T-helper 2 cell treated with Interferon-gamma antibody and Interleukin-4, amounts not matched to agents 5 μg/mL and 100 μg/mL, for 36 hours (primary cell): Measurements from ENCODE around the gene CCL22.

Experiments used
- DNase-seq: peaks from one replicate; pipeline ENCODE4 v3.0.0; 2021; ENCODE audit warnings: low spot score
- H3K27ac Mint-ChIP-seq: one replicate; pipeline ENCODE4 v1.8.0; 2021; ENCODE audit warnings: mild to moderate bottlenecking, mixed read lengths
- H3K27me3 Mint-ChIP-seq: one replicate; pipeline ENCODE4 v1.8.0; 2021; ENCODE audit warnings: low read depth, mixed read lengths
- H3K36me3 Mint-ChIP-seq: one replicate; pipeline ENCODE4 v1.8.0; 2021; ENCODE audit warnings: low read depth, mixed read lengths
- H3K4me1 Mint-ChIP-seq: one replicate; pipeline ENCODE4 v1.8.0; 2021; ENCODE audit warnings: low read depth, mixed read lengths
- H3K4me3 Mint-ChIP-seq: one replicate; pipeline ENCODE4 v1.8.0; 2022; ENCODE audit warnings: mild to moderate bottlenecking, moderate library complexity, mixed read lengths
- H3K9me3 Mint-ChIP-seq: one replicate; pipeline ENCODE4 v1.8.0; 2021; ENCODE audit warnings: mixed read lengths

Gene CCL22, protein sequence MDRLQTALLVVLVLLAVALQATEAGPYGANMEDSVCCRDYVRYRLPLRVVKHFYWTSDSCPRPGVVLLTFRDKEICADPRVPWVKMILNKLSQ

DNA sequence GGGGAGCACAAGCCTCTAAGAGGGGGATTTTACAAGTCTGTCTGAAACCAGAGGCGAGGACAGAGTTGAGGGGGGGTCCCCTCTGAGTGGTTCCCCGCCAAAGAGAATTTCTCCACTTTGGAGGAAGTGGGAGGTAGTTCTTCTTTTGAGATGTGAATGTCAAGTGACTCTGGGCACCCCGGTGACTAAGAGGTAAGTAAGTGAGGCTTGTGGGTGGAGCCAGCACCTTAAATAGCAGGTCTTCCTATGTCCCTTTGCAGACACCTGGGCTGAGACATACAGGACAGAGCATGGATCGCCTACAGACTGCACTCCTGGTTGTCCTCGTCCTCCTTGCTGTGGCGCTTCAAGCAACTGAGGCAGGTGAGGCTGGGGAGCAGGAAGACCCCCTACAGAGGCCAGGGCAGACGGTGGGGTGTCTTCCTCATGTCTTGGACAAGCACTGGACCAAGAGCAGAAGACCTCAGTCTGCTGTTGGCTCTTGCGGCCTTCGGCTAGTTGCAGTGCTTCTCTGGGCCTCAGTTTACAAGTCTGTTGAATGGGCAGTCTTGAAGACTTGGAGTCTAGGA is at the start of gene CCL22:
Gene CCL22, plus strand, starts transcription at position 257 of the 569 bp plus-strand sequence. Its CDS starts 34 bp downstream, at position 291.
- Mint-ChIP-seq H3K36me3 (no peaks in the 10 kb centered on the region), H3K9me3 (no peaks in the 10 kb centered on the region), H3K27me3 (peaks cover 3% of the 10 kb centered on the region), H3K4me1 (no peaks in the 10 kb centered on the region), H3K27ac (no peak within 1 kb of the TSS), H3K4me3 (no peak within 1 kb of the TSS)
- DNase-seq, result no peak

DNA sequence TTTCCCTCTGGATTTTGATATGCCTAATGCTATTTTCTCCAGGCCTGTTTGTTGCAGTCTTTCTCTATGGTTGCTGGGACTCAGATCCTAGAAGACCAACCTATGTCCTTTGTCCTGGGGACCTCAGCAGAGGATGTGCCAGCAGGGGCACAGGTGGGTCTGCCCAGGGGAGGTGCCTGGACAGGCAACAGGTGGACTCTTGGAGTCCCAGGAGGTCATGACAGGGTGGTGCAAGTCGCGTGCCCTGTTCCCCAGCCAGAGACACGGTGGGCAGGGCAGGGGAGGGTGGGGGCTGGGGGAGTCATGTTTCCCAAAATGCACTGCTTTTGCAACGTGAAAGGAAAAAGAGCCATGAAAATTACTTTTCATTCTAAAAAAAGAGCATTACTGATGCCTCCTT is 47.8 kb upstream of the CCL22 start:
- Mint-ChIP-seq H3K4me3 (no peak overlapping the region), H3K36me3 (no peaks in the 10 kb centered on the region), H3K27ac (no peak overlapping the region), H3K9me3 (no peaks in the 10 kb centered on the region), H3K27me3 (no peaks in the 10 kb centered on the region), H3K4me1 (peaks cover 18% of the 10 kb centered on the region)
- no peak for DNase-seq

DNA sequence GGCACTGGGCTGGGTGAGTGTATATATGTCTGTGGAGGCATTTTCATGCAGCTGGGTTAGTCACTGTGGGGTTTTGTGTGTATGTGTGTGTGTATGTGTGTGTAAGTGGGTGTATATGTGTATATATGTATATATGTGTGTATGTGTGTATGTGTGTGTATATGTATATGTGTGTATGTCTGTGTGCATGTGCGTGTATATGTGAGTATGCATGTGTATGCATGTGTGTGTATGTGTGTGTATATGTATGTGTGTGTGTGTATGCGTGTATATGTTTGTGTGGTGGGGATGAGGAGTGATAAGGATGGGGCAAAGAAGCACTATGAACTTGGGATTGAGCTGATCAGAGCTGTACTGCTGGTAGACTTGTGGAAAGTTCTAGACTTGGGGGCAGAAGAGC is 45.1 kb upstream of the CCL22 start:
- Mint-ChIP-seq H3K4me1 (peaks cover 18% of the 10 kb centered on the region), H3K9me3 (no peaks in the 10 kb centered on the region), H3K4me3 (no peak overlapping the region), H3K27ac (peak overlapping the region; percentile 5), H3K27me3 (no peaks in the 10 kb centered on the region), H3K36me3 (no peaks in the 10 kb centered on the region)
- no peak for DNase-seq

DNA sequence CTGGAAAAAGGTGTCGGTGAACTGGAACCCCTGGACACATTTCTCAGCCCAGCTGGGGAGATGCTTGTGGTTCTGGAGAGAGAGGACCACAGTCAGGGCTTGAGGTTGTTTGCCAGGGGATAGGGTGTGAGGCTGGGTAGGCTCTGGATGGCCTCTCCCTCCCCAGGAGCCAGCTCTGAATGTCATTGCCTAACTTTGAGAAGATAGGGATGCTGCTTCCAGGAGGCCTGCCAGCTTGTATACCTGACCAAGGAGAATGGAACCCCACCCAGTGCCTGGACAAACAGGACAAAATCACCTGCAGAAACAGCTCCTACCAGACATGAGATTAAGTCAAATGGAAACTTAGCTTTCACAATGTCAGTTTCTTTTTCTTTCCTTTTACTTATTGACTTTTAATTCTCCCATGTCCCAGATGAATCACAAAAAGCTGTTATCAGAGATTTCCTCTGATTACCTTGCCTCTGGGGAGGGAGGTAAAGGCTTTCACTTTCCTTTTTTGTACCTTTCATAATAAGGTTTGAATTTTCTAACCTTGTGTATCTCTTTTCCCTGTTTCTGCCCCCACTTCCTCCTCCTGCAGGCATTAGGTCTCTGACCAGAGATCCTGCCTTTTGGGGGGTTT is 44.3 kb upstream of the CCL22 start:
- H3K36me3 Mint-ChIP-seq, result no peaks in the 10 kb centered on the region
- H3K27ac Mint-ChIP-seq, result peak overlapping the region; percentile 15
- no peaks in the 10 kb centered on the region for H3K27me3 Mint-ChIP-seq
- H3K9me3 Mint-ChIP-seq, result no peaks in the 10 kb centered on the region
- peaks cover 18% of the 10 kb centered on the region for H3K4me1 Mint-ChIP-seq
- no peak for DNase-seq
- H3K4me3 Mint-ChIP-seq, result no peak overlapping the region

DNA sequence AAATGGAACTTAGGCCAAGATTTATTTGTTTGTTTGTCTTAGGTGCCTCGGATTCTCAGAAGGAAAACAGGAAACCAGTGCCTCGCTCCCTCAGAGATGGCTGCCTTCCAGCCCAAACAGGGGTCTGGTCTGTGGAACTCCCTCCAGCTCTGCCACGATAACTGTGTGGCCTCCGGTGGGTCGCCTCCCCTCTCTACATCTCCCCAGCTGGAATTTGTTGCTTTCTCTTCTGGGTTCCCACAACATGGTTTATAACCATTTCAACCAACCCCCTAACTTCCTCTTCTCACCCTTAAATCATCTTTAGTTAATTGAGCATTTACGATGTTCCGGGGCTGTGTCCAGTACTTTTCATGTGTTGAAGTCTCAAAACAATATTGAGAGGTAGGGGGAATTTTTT is 43.2 kb upstream of the CCL22 start:
- Mint-ChIP-seq H3K36me3 (no peaks in the 10 kb centered on the region), H3K4me3 (no peak overlapping the region), H3K9me3 (no peaks in the 10 kb centered on the region), H3K4me1 (peaks cover 15% of the 10 kb centered on the region), H3K27ac (no peak overlapping the region), H3K27me3 (no peaks in the 10 kb centered on the region)
- no peak for DNase-seq

DNA sequence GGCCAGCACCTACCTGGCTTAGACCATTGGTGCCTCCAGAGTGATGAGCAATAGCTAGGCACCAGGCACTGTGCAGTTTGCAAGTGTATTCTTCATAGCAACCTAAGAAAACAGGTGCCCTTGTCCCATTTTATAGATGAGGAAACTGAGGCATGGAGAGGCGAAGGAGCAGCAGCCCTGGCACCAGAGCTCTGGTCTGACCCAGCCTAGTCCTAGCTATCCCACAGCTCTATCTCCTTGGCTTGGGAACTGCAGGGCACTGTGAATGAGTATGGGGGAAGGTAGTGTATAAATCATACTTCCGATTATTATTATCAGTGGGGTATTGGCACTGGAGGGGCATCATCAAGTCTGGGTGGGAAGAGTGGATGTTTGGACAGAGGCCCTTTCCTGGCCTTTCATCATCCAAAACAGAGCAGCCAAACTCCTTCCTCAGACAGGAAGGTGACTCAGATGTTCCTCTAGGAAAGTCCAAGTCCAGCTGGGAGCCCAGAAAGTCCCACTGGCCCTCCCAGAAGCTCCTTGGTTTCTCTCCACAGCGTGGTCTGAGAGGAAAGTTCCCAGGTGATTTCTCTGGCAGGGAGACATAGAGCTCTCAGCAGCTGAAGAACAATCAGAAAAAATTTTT is 42.1 kb upstream of the CCL22 start:
- H3K4me3 Mint-ChIP-seq, result no peak overlapping the region
- no peaks in the 10 kb centered on the region for H3K36me3 Mint-ChIP-seq
- no peak overlapping the region for H3K27ac Mint-ChIP-seq
- no peaks in the 10 kb centered on the region for H3K9me3 Mint-ChIP-seq
- peaks cover 15% of the 10 kb centered on the region for H3K4me1 Mint-ChIP-seq
- H3K27me3 Mint-ChIP-seq, result no peaks in the 10 kb centered on the region
- DNase-seq, result no peak

DNA sequence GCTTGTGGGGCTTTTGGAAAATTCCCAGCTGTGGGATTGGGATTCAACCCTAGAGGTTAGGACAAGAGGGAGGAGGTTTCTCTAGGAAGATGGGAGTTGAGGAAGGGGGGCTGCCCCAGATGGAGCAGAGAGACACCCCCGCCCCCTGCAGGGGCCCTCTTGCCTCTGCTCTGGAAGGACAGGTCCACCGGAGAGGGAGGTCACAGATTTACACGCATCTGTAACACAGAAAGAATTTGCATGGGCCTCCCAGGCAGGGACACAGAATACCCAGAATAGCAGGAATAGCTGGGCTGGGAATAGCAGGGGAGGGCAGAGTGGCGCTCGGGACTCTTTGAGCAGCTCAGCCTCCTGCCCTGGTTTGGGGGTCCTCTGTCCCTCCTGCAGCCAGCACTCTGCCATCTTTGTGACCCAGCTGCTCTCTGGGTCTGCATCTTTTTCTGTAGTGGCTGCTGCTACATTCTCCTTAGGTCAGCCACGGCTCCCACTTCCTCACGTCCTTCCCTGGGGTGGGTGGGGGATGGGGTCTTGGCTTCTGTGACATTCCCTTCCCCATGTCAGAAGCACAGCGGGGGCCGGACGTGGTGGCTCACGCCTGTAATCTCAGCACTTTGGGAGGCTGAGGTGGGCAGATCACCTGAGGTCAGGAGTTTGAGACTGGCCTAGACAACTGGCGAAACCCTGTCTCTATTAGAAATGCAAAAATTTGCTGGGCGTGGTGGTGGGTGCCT is 40.2 kb upstream of the CCL22 start:
- Mint-ChIP-seq H3K36me3 (no peaks in the 10 kb centered on the region), H3K4me3 (no peak overlapping the region), H3K4me1 (peaks cover 12% of the 10 kb centered on the region), H3K27ac (no peak overlapping the region), H3K9me3 (no peaks in the 10 kb centered on the region), H3K27me3 (no peaks in the 10 kb centered on the region)
- DNase-seq, result no peak

DNA sequence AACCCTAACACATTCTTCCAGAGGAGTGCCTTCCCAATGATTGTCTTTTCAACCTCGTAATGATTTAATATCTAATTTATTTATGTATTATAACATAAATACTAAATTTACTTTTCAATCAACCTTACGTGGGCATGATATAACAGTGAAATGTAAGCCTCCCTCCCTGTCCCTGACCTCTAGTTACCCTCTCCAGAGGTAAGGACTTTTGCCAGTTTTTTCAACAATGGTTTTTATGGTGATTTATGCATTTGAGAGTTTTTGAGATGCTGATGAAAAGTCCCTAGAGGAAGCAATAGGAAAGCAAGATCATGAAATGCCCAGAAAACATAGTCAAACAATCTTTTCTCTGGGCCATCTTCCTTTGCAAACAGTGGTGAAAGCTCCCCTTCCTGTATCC is 38.9 kb upstream of the CCL22 start:
- Mint-ChIP-seq H3K4me1 (peaks cover 3% of the 10 kb centered on the region), H3K36me3 (no peaks in the 10 kb centered on the region), H3K4me3 (no peak overlapping the region), H3K9me3 (no peaks in the 10 kb centered on the region), H3K27me3 (no peaks in the 10 kb centered on the region), H3K27ac (no peak overlapping the region)
- no peak for DNase-seq

DNA sequence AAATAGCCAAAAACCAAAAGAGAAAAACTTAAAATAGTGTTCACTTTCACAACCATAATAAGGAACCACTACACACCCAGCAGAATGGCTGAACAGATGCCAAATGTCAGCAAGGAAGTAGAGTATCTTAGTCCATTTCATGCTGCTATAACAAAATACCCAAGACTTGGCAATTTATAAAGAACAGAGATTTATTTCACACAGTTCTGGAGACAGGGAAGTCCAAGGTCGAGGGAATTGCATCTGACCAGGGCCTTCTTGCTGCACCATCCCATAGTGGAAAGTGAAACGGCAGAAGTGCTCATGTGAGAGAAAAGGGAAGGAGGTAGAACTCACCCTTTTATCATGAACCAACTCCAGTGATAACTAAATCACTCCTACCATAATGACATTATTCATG is 33.8 kb upstream of the CCL22 start:
- DNase-seq, result no peak
- no peaks in the 10 kb centered on the region for H3K4me1 Mint-ChIP-seq
- H3K4me3 Mint-ChIP-seq, result no peak overlapping the region
- no peaks in the 10 kb centered on the region for H3K36me3 Mint-ChIP-seq
- H3K9me3 Mint-ChIP-seq, result no peaks in the 10 kb centered on the region
- H3K27ac Mint-ChIP-seq, result no peak overlapping the region
- H3K27me3 Mint-ChIP-seq, result no peaks in the 10 kb centered on the region

DNA sequence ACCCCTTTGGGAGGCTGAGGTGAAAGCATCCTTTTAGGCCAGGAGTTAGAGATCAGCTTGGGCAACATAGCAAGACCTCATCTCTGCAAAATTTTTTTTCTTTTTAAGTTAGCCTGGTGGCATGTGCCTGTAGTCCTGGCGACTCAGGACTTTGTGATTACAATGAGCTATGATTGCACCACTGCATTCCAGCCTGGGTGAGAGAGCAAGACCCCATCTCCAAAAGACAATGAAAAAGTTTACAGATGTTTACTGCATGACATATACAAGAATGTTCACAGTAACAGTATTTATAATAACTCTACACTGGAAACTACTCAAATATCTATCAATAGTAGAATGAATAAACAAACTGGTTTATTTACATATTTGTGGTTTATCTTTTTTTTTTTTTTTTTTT is 33.1 kb upstream of the CCL22 start:
- no peak overlapping the region for H3K4me3 Mint-ChIP-seq
- no peaks in the 10 kb centered on the region for H3K36me3 Mint-ChIP-seq
- peaks cover 2% of the 10 kb centered on the region for H3K27me3 Mint-ChIP-seq
- H3K27ac Mint-ChIP-seq, result no peak overlapping the region
- no peaks in the 10 kb centered on the region for H3K9me3 Mint-ChIP-seq
- H3K4me1 Mint-ChIP-seq, result no peaks in the 10 kb centered on the region
- DNase-seq, result no peak

DNA sequence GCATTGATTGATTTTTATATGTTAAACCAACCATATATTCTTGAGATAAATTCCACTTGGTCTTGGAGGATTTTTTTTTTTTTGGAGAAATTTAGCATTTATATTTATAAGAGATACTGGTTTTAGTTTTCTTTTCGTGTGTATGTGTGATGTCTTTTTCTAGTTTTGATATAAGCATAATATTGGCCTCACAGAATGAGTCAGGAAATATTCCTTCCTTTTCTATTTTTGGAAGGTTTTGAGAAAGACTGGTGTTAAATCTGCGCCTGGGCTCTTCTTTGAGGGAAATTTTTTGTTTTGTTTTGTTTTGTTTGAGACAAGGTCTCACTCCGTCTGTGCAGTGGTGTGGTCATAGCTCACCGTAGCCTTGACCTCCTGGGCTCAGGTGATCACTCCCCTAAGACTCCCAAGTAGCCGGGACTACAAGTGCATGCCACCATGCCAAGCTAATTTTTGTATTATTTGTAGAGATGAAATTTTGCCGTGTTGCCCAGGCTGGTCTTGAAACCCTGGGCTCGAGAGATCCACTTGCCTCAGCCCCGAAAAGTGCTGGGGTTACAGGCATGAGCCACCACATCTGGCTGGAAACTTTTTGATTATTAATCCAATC is 28.8 kb upstream of the CCL22 start:
- H3K4me3 Mint-ChIP-seq, result no peak overlapping the region
- no peaks in the 10 kb centered on the region for H3K4me1 Mint-ChIP-seq
- DNase-seq, result no peak
- H3K27ac Mint-ChIP-seq, result no peak overlapping the region
- H3K36me3 Mint-ChIP-seq, result no peaks in the 10 kb centered on the region
- H3K27me3 Mint-ChIP-seq, result peaks cover 5% of the 10 kb centered on the region
- H3K9me3 Mint-ChIP-seq, result no peaks in the 10 kb centered on the region

DNA sequence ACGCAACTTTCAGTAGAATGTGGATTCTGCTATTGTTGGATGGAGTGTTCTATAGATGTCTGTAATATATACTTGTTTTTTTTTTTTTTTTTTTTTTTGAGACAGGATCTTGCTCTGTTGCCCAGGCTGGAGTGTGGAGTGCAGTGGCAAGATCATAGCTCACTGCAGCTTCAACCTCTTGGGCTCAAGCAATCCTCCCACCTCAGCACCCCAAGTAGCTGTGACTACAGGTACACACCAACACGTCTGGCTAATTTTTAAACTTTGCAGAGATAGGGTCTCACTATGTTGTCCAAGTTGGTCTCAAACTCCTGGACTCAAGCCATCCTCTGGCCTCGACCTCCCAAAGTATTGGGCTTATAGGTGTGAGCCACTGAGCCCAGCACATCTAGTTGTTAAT is 27.2 kb upstream of the CCL22 start:
- no peak overlapping the region for H3K27ac Mint-ChIP-seq
- H3K27me3 Mint-ChIP-seq, result peaks cover 9% of the 10 kb centered on the region

DNA sequence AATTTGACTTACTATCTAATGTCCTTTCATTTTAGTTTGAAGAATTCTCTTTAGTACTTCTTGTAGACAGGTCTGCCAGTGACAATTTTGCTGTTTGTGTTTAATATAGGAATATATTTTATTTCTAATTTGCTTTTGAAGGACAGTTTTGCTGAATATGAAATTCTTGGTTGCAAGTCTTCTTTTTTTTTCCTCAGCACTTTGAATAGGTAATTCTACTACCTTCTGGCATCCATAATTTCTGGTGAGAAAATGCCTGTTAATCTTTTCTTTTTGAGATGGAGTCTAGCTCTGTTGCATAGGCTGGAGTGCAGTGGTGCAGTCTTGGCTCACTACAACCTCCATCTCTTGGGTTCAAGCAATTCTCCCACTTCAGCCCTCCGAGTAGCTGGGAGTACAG is 25.2 kb upstream of the CCL22 start:
- Mint-ChIP-seq H3K4me1 (no peaks in the 10 kb centered on the region), H3K36me3 (no peaks in the 10 kb centered on the region), H3K27me3 (peaks cover 9% of the 10 kb centered on the region), H3K27ac (no peak overlapping the region), H3K4me3 (no peak overlapping the region), H3K9me3 (no peaks in the 10 kb centered on the region)
- no peak for DNase-seq

More for the DNA sequence above, 27.2 kb upstream of the CCL22 start:
- H3K36me3 Mint-ChIP-seq, result no peaks in the 10 kb centered on the region
- no peak for DNase-seq
- H3K4me1 Mint-ChIP-seq, result no peaks in the 10 kb centered on the region
- no peaks in the 10 kb centered on the region for H3K9me3 Mint-ChIP-seq
- H3K4me3 Mint-ChIP-seq, result no peak overlapping the region

DNA sequence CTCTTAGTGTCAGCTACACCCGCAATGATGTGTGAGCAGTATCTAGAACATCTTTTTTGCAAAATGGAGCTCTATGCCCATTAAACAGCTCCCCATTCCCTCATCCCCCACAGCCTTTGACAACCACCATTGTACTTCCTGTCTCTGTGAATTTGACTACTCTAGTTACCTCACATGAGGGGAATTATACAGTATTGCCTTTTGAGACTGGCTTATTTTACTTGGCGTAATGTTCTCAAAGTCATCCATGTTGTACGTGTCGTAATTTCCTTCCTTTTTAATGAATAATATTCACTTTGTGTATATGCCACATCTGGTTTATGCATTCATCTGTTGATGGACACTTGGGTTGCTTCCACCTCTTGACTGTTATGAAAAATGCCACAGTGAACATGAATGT is 23.2 kb upstream of the CCL22 start:
- no peak for DNase-seq
- Mint-ChIP-seq H3K27ac (no peak overlapping the region), H3K27me3 (peaks cover 7% of the 10 kb centered on the region), H3K4me3 (no peak overlapping the region), H3K9me3 (no peaks in the 10 kb centered on the region), H3K4me1 (peaks cover 4% of the 10 kb centered on the region), H3K36me3 (no peaks in the 10 kb centered on the region)
